Eye (tissue), 1 donor: ENCODE results near the gene FBXL13.
A peak's percentile ranks its signal among the peaks of the same experiment; 100 is the strongest.
"Not testable (repeated sequence)": the region's sequence is repeated elsewhere in the genome, so short reads cannot be mapped to it uniquely, and the experiment has no call there.

Source experiments
- DNase-seq: peaks from one replicate; pipeline ENCODE4 v3.0.0-alpha.2; 2015

Gene FBXL13

DNA sequence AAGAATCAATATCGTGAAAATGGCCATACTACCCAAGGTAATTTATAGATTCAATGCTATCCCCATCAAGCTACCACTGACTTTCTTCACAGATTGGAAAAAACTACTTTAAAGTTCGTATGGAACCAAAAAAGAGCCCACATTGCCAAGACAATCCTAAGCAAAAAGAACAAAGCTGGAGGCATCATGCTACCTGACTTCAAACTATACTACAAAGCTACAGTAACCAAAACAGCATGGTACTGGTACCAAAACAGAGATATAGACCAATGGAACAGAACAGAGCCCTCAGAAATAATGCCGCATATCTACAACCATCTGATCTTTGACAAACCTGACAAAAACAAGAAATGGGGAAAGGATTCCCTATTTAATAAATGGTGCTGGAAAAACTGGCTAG lies 53.7 kb downstream of the FBXL13 start:
- not testable (repeated sequence) for DNase-seq

DNA sequence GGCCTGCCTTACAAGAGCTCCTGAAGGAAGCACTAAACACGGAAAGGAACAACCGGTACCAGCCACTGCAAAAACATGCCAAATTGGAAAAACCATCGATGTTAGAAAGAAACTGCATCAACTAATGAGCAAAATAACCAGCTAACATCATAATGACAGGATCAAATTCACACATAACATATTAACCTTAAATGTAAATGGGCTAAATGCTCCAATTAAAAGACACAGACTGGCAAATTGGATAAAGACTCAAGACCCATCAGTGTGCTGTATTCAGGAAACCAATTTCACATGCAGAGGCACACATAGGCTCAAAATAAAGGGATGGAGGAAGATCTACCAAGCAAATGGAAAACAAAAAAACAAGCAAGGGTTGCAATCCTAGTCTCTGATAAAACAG lies 56.3 kb downstream of the FBXL13 start:
- DNase-seq, result not testable (repeated sequence)

DNA sequence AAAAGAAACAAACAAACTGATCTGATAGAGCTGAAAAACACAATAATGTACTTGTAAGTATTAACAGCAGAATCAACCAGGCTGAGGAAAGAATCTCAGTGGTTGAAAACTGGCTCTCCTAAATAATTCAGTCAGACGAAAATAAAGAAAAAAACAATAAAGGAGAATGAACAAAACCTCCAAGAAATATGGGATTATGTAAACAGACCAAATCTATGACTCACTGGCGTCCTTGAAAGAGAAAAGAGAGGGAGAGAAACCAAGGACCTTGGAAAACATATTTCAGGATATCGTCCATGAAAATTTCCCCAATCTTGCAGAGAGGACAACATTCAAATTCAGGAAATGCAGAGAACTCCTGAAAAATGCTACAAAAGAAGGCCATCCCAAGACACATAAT lies 62.9 kb downstream of the FBXL13 start:
- DNase-seq, result no peak

DNA sequence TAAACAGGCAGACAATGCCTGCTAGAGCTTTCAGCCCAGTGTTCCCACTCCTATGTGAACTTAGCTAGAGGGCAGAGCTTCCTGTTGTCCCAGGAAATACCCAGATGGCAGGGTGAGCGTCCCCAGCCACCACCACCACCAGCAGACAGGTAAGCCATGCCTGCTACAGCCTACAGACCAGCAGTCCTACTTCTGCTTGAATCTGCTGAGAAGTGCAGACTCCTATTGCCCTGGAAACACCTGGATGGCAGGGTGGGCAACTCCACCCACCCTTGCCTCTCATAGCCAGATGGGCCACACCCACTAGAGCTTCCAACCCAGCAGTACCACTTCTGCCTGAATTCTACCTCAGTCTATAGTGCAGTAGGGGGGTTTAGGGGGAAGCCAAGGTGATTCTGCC lies 64.4 kb downstream of the FBXL13 start:
- no peak for DNase-seq

DNA sequence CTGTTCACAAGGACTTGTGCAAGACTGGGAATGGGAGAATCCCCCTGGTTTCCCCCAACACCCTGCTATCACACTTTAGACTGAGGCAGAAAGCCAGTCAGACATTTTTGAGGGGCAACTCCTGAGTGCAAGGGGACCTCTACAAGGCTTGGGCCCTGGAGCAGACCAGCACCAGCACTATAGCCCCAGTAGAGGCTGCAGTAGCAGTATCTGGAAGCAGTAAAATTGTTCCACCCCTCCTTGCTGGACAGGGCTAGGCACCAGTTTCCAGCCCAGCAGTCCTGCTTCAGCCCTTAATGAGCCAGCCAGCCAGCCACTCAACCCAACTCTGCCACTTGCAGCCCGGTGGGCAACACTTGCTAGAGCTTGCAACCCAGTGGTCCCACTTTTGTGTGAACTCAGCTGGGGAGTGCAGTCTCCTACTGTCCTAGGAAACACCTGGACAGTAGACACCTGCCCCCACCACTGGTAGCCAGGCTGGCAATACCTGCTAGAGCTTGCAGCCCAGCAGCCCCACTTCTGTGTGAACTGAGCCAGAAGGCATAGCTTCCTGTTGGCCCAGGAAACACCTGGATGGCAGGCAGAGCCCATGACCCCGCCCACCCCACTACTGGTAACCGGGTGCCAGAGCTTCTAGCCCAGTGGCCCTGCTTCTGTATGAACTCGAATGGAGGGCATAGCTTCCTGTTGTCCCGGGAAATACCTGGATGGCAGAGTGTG lies 65.0 kb downstream of the FBXL13 start:
- no peak for DNase-seq

DNA sequence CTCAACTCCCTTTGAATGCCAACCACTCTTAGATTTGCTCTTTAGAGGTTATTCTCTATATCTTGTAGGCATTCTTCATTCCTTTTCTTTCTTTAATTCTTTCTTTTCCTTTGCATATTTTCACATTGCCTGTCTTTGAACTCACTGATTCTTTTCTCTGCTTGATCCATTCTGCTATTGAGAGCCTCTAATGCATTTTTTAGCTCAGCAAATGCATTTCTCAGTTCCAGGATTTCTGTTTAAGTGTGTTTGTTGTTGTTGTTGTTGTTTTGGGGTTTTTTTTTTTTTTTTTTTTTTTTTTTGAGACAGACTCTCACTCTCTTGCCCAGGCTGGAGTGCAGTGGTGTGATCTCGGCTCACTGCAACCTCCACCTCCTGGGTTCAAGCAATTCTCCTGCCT lies 71.6 kb downstream of the FBXL13 start:
- DNase-seq, result peak; percentile 17

DNA sequence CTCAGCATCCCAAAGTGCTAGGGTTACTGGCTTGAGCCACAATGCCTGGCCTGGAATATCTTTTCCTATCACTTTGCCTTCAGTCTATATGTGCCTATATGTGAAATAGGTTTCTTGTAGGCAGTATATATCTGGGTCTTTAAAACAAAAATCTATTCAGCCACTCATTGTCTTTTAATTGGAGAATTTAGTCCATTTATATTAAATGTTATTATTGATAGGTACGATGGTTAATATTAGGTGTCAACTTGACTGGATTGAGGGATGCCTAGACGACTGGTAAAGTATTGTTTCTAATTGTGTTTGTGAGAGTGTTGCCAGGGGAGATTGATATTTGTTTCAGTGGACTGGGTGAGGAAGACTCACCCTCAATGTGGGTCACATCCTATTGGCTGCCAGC lies 73.4 kb downstream of the FBXL13 start:
- DNase-seq, result no peak

DNA sequence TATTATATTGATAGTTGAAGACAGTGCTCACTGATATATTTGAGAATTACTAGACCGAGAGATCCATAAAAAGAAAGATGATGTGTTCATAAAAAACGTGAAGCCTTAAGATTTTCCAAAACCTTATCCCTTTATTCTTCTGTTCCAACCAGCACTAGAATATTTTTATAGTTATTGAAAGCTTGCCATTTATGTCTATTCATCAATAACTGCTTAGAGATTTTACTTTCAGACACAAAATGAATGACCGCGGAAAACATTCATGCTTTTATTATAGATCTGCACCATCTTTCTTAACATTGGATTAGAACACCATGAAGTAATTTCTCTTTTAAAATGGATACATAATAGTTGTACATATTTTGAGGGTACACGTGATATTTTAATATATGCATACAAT lies 77.6 kb downstream of the FBXL13 start:
- no peak for DNase-seq

DNA sequence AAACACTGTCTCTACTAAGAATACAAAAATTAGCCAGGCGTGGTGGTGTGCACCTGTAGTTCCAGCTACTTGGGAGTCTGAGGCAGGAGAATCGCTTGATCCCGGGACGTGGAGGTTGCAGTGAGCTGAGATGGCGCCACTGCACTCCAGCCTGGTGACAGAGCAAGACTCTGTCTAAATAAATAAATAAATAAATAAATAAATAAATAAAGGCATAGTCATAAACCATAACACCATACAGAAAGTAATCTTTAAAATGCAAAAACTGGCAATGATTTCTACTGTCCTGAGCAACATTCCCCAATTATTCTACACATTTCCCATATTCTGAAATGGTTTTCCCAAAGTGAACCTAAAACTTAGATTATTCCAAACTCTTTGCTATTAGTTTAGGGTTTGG lies 79.0 kb downstream of the FBXL13 start:
- DNase-seq, result not testable (repeated sequence)

DNA sequence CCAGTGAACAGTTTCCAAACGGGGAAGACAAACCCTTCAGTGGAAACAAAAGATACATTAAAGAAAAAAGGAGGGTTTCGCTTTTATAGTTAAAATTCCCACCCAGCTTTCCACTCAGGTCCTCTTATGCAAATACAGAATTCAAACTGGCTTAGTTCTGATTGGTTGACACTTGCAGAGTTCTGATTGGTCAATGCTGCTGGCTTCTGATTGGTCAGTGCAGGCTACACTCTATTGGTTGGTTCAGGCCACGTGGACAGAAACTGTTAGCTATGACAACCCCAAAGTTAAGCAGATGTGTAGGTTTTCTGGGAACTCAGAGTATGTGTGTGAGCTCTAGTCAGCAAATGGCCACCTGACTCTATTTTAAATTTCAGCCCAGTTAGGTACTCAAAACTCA lies 80.0 kb downstream of the FBXL13 start:
- DNase-seq, result no peak

DNA sequence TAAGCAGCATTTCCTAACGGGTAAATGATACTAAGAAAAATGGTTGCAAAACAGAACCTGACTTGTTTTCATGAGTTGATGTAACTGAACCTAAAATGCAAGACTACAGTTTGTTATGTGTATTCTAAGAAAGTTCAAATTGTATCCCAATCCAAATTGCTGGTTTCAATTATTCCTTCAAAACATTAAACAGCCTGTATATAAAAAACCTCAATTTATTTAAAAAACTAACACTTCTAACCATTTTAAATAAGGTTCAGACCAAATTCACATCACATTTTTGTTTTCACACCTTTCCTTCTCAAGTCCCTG lies 80.9 kb downstream of the FBXL13 start:
- DNase-seq, result no peak

DNA sequence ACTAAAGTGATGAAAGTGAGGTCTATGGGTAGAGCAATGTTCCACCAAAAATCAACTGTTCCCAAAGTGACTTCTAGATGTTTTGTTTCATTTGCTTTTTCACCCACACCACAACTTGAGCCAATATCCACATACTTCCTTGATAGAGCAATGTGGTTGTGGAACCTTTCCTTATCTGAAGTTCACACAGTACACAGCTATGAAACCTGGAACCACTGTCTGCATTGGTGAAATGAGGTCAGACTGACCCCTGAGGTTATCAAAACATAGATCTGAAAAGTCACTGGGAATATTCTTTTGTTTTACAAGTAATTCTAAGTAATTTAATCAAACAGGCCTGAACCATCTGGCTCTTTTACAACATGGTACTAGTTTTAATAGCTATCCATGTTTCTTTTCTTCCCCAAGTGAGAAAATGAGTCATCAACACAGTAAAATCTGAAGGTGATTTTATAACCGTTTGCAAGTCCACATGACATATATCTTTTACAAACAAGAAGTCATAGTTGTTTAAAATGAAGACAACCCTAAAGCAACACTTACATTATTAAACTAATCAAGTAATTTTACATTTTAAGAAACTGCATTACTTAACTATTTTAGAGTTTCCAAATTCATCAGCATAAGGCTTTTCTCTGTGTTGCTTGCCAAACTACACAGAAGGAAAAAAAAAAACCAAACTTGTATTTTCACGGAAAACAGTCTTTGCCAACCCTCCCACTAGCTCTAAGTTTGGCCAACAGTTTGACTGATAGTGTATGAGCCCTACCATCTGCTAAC lies 81.5 kb downstream of the FBXL13 start:
- DNase-seq, result peak; percentile 31

DNA sequence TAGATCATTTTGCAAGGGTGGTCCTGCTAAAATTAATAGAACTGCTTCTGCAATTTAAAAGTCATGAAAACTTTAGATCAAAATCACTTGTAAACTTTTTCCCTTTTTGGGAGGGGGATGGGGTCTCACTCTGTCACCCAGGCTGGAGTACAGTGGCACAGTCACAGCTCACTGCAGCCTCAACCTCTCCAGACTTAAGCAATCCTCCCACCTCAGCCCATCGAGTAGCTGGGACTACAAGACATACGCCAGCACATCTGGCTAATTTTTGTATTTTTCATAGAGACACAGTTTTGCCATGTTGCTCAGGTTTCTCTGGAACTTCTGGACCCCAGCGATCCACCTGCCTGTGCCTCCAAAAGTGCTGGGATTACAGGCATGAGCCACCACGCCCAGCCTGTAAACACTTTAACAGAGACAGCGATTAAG lies 82.1 kb downstream of the FBXL13 start:
- DNase-seq, result no peak

DNA sequence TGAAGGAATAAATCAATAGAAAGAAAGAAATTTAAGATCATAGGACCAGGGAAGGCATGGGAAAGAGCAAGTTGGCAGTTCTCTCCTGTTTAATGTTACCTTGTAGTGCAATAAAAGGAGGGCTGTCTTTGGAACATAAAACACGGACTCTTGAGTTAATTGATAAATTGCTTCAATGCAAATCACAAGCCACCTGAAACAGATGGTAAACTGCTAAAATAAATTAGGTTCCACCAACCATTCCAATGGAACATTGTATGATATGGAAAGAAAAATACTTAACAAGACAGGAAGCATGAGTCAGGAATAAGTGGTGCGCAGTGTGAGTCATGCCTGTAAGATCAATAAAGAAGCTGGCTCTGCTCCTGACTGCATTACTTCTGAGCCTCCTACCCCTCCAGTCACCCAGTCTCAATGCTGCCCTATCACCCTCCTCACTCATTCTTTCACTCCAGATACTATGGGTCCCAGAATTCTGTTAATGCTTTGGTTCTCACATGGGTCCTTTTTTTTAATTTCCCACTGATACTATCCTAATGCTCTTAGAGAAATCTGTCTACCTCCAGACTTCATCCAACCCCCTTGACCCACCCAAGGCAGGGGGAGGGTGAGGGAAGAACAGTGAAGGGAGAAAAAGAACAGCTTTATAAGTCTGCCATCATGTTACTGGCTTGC lies 82.9 kb downstream of the FBXL13 start:
- peak; percentile 3 for DNase-seq

DNA sequence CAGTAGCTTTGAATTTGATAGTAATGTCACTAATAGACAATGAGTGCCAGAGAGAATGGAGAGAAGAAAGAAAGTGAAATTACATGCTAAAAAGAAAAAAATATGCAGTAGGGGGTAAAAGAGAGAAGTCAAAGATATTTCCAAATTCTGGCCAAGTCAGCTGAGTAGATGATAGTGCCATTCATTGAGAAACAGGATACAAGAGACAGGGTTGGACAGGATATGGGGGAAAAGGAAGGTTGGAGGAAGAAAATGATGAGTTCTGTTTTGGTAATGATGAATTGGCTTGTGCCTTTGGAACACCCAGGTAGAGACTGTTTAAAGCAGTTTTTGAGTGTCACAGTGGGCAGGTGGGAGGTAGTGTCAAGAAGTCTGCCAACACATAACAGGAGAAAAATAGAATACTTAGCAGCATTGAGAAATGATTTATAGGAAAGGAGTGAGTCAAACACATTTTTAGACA lies 83.5 kb downstream of the FBXL13 start:
- no peak for DNase-seq

DNA sequence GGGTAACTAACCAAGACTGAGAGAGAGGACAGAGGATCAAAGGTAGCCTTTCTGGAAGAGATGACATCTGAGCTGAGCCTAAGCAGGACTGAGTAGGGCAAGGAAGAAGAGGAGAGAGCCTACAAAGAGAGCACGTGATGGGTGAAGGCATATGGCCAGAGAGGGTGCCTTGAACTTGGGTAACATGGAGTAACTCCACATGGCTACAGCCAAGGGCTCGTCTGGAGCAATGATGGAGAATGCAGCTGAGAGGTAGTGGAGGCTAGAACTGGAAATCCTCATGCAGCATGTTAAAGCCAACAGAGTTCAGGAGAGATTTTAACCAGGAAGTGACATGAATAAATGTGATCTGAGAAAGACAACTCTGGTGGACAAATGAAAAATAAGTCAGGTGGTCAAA lies 84.0 kb downstream of the FBXL13 start:
- no peak for DNase-seq

DNA sequence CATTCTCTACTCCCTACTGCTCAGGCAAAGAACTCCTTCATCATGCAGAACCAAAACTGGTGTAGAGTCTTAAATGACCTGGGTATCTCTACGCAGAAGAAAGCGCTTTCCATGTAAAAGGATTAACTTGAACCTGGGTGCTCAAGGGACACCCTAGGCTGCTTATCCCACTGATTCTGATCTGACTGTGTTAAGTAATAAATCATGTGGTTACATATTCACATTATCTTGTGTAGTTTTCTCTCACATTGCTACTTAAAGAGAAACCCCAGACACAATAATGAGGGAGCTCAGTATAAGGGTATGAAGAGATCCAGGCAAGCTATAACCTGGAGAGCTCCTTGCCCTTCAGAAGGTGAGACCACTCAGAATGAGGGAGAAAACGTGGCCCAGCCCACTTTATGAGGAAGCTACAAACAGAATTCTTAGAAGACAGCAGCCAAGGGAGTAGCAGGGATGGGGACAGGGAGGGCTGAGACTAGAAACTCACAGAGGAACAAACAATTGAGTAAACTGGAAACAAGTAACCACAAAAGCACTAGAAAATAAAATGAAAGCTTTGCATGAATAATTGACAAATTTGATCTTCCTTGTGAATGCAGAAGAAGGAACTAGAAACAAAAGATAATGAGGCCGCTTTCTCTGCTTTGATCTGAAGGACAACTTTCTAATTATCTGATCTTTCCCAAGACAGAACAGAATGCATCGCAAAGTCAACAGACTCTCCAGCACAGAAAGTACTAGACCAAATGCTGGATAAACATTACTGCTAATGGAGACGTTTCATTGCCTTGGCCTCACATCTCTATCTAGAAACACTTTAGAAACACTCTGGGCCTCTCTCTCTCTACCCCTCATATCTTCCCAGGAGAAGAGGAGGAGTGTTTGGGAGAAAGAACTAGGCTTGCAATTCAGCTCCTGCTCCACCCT lies 85.7 kb downstream of the FBXL13 start:
- no peak for DNase-seq

DNA sequence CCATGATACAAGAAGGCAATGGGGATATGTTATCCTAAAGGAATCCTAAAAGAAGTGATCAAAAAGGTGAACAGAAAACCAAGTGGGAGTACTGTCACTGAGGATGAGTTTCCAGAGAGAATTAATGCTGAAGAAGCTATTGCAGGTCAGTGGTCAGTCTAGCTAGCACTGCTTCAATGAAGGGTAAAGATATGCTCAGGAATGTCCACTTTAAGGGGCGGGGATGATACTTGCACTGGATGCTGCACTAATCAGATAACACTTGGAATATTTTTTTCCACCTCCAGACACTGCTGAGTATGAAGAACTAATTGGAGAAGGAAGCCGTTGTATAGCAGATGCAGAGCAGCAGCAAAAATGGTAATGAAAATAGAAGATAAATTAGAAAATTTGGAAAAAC lies 86.5 kb downstream of the FBXL13 start:
- no peak for DNase-seq

DNA sequence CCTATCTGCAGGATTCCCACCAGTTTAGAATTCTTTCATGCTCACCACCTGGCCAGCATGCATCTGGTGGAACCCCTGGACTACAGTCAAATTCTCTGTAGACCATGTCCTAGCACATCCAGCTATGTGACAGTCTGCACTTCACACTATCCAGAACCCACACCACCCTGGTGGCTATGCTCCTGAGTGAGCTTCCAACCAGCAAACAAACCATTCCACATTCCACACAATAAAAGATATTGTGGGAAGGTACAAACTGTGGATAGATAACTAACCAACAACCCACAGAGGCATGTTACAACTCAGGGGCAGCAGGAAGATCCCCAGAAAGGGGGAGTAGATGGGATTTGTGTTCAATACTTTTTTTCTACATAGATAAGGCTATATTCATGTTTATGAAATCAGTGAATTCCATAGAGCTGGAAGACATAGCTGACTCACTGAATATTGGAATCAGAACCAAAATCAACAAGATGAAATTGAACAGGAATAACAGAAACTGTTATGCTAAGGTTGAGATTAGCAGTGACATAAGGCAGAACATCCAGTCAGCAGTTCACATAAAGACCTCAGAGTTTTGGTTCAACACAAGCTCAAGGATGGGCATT lies 89.3 kb downstream of the FBXL13 start:
- no peak for DNase-seq

DNA sequence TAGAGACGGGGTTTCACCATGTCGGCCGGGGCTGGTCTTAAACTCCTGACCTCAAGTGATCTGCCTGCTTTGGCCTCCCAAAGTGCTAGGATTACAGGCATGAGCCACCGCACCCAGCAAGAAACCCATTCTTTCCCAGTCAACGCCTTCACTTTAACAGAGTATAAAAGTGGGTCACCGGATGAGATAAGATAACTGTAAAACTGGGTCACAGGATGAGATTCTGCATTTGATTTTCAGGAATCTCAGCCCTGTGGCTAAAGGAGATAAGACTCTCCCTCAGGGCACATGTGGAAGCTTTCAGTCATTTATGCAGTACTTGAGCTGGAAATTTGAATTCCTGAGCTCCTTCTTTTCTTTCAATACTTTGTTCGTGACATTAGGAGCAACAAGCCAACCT lies 91.0 kb downstream of the FBXL13 start:
- no peak for DNase-seq

DNA sequence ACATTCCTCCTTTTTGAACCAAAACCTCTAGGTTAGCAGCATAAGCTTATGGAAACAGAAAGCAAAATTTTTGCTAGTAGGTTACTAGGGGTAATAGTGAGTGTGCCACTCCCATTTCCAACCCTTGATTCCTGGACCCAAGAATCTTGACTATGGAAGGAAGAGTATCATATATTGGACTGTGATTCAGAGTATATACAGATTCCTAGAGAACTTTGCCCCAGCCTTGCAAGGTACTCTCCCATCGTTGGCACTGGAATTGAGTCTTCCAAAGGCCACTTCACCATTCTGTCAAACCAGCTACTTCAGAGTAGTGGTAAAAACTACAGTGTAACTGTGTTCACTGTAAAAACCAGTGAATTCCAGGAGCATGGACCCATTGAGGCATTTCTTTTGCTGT lies 92.4 kb downstream of the FBXL13 start:
- no peak for DNase-seq

DNA sequence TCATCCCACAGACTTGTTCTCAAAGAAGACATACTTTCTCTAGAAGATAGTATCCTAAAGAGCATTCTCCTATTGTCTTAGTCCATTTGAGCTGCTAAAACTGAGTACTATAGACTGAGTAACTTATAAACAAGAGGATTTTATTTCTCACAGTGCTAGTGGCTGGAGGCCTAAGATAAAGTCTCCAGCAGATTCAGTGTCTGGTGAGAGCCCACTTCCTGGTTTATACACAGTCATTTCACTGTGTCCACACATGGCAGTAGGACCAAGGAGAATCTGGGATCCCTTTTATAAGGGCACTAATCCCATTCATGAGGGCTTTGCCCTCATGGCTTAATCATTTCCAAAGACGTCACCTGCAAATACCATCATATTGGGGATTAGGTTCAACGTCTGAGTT lies 93.1 kb downstream of the FBXL13 start:
- no peak for DNase-seq

DNA sequence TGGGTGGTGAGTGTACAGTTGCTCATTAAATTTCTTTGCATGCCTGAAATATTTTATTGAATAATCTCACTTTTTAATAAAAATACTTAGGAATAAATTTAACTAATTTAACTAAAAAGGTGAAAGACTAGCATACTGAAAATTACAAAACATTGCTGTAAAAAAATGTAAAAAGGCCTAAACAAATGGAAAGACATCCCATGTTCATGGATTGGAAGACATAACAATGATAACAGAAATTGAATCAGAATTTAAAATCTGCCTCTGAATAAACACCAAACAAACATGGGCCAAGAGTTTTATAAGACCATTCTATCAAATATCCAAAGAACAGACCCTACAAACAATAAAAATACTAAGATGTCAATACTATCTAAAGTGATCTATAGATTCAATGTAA lies 94.9 kb downstream of the FBXL13 start:
- no peak for DNase-seq
